ENCODE measurements around the gene C2orf68.

DNA sequence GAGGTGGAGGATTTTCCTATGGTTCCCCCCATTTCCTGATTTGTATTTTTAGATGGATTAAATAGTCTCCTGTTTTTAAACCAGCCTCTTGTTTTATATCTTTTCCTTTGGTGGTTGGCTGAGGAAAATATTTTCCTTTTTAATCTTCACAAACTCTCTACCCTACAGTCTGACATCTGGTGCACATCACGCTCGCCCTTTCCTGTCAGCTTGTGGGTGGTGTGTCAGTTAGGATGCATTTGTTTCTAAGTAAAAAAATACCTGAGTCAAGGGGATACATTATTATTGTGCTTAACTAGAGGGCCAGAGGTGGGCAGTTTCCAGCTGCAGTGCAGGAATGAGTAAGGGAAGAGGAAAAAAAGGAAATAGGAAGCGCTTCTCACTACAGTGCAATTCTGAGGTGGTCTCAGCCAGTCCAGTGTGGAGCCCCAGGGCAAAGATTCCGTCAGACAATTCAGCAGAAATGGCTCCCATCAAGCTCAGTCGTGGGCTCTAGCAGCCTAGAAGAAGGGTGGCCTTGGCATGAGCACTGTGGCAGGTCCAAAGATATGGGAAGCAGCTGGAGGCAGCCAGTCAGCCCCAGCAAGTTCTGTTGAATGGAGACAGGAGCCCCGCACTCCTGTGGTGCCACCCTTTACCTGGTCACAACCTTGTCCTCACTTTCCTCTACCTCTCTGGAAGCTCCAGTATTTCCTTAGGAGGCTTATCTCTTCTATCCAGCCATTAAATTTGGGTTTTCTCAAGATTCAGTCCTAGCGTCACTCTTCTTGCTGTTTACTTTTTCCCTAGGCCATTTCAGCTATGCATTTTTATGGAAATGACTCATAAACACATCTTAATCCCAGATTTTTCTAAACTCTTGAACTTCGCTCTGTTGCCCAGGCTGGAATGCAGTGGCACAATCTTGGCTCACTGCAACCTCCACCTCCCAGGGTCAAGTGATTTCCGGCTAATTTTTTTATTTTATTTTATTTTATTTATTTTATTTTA is 37.6 kb upstream of the C2orf68 start:
- TF ChIP-seq EZH2phosphoT487 (IDR thresholded peaks at IDR 0.05; ENCODE audit: low read length), result no peak
- TF ChIP-seq, protein P1, sequence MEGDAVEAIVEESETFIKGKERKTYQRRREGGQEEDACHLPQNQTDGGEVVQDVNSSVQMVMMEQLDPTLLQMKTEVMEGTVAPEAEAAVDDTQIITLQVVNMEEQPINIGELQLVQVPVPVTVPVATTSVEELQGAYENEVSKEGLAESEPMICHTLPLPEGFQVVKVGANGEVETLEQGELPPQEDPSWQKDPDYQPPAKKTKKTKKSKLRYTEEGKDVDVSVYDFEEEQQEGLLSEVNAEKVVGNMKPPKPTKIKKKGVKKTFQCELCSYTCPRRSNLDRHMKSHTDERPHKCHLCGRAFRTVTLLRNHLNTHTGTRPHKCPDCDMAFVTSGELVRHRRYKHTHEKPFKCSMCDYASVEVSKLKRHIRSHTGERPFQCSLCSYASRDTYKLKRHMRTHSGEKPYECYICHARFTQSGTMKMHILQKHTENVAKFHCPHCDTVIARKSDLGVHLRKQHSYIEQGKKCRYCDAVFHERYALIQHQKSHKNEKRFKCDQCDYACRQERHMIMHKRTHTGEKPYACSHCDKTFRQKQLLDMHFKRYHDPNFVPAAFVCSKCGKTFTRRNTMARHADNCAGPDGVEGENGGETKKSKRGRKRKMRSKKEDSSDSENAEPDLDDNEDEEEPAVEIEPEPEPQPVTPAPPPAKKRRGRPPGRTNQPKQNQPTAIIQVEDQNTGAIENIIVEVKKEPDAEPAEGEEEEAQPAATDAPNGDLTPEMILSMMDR (IDR thresholded peaks at IDR 0.05; ENCODE audit: low read length), result no peak
- no peak for TF ChIP-seq EZH2 (optimal IDR thresholded peaks at IDR 0.05; ENCODE audit: low read depth, low read length)

Data from MM.1S (cell line).